GM12864 (cell line): ENCODE results near the gene CYP19A1.

ENCODE experiments used
- DNase-seq: peaks from one replicate; pipeline ENCODE4 v3.0.0-alpha.2; 2011; ENCODE audit warnings: low read depth
- H3K4me3 ChIP-seq: 2 replicates; pipeline ENCODE4 v1.5.1; 2011; ENCODE audit warnings: mild to moderate bottlenecking, low read depth, low read length, control low read depth
- CTCF ChIP-seq: IDR thresholded peaks from 2 replicates; pipeline ENCODE4 v1.5.1; 2011; ENCODE audit warnings: low read depth, mild to moderate bottlenecking, moderate library complexity, low read length, control low read depth, inconsistent platforms; ENCODE audit errors: missing control alignments

Gene CYP19A1

DNA sequence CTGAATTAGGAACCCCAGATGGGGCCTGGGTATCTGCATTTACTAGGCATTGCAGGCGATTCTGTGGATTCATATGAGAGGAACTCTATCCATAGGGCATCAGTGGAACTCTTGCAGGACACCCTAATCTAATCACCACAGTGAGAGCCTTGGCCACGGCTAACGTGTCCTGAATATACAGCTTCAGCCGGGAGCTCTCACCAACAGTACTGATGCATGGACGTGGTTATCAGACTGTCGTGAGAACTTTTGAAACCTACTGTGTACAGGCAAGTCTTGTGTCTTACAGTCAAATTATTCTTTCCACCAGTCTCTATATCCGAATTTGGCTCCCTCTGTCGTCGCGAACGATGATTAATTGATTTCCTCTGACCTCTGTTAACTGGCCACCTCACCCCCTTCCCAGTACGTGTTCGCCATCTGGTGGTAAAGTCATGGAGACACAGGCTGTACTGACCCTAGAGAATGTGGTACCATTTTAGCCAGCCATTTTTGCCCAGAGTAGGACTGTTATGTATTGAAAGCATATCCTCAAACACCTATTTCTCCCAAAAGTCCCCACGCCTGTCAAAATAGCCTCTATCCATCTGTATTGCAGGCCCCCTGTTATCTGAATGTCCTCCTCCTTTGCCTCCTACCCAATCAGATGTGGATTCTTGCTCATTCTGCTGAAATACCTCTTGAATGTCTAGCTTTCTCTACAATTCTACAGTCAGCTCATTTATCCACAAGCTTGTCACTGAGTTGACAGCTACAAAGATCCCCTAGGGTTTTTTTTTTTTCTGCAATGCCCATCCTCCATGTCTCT, 42.8 kb upstream of the CYP19A1 start:
- peak; percentile 87 for TF ChIP-seq CTCF
- no peak overlapping the region for H3K4me3 ChIP-seq
- DNase-seq, result peak; percentile 30

- no peak for TF ChIP-seq CTCF
- no peak for DNase-seq
- H3K4me3 ChIP-seq, result no peak overlapping the region
Measured at GRCh38 chr15:51379390-51379789, 41.0 kb upstream of the CYP19A1 start.

- H3K4me3 ChIP-seq, result no peak overlapping the region
- no peak for TF ChIP-seq CTCF
- no peak for DNase-seq
Measured at GRCh38 chr15:51378406-51378805, 40.0 kb upstream of the CYP19A1 start.

- TF ChIP-seq CTCF, result no peak
- no peak for DNase-seq
- no peak overlapping the region for H3K4me3 ChIP-seq
Measured at GRCh38 chr15:51377038-51377786, 38.8 kb upstream of the CYP19A1 start.

DNA sequence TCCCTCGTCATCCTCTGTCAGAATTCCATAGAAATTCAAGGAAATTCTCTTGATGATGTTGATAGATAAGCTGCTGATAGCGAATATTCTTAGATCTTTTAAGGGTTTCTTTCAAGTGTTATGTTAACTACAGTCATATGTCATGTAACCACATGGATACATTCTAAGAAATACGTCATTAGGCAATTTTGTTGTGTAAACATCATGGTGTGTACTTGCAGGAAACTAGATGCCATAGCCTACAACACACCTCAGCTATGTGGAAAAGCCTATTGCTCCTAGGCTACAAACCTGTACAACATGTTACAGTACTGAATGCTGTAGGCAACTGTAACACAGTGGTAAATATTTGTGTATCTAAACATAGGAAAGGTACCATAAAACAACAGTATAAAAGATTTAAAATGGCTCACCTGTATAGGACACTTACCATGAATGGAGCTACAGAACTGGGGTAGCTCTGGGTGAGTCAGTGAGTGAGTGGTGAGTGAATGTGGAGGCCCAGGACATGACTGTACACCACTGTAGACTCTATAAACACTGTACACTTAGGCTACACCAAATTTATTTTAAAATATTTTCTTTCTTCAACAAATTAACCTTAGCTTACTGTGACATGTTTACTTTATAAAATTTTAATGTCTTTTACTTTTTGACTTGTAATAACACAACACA, 37.7 kb upstream of the CYP19A1 start:
- TF ChIP-seq CTCF, result no peak
- no peak for DNase-seq
- no peak overlapping the region for H3K4me3 ChIP-seq

DNA sequence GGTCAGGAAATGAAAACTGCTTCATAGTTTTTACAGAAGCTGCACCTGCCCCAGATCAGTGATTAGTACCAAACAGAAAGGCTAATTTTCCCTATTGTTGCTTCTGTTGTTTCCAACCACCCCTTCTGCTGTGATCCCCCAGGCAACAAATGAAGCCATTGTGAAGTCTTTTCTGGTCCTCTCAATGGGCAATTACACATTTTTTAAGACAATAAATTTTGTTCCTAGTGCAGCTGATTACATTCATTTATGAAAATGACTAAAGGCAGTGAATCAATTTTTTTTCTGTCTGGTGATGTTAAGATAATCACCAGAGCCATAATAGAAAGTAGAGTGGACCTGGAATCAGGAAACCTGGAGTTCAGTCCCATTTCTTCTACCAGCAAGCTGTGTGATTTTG, 35.7 kb upstream of the CYP19A1 start:
- TF ChIP-seq CTCF, result no peak
- no peak for DNase-seq
- no peak overlapping the region for H3K4me3 ChIP-seq
